Testis (tissue), 2 donors: ENCODE data around the gene AKAP6.

Experiments used
- CTCF ChIP-seq, 3 experiments: fragments of 450-650 bp in 2 of 3; fragments of 200-600 bp in 1 of 3; sonication (generic) in 1 of 3; IDR thresholded peaks; one replicate each; pipeline ENCODE4 v1.5.1; 2016 to 2019; ENCODE audit warnings: antibody characterized with exemption in 3 of 3, mild to moderate bottlenecking in 2 of 3, moderate library complexity in 1 of 3
- POLR2A ChIP-seq: fragments of 450-650 bp; IDR thresholded peaks from one replicate; pipeline ENCODE4 v1.6.1; 2017; ENCODE audit warnings: antibody characterized with exemption, mild to moderate bottlenecking, moderate library complexity

DNA sequence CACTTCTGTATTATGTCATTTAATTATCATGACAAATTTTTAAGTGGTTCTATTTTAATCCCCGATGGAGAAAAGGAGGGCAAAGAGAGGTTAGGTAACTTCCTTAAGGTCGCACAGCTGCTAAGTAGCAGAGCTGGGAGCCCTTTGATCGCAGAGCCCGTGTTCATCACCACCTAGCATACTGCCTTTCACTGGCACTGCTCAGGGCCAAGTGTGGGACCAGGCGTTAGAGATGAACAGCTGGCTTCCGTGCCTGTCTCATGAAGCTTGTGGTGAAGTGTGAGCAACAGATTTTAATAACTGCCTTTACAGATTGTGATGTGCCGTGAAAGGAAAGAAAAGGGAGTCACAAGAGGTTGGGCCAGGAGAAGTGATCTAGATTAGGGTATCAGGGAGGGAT is 273.6 kb downstream of the AKAP6 start:
- TF ChIP-seq CTCF (IDR thresholded peaks at IDR 0.05): no peak
- TF ChIP-seq POLR2A: no peak
